HG03175 (cell line): ENCODE data around the gene SETD1A.
"Not testable (repeated sequence)": the region's sequence is repeated elsewhere in the genome, so short reads cannot be mapped to it uniquely, and the experiment has no call there.

Source experiments
- ATAC-seq: cut with Tn5 transposase; IDR thresholded peaks from one replicate; pipeline ENCODE4 v1.9.1; 2021; ENCODE audit warnings: mild to moderate bottlenecking, moderate library complexity; ENCODE audit not compliant: unreplicated experiment

SETD1A gene

GRCh38 chr16:30928390-30928789, 29.2 kb upstream of the SETD1A start:
- no peak for ATAC-seq

GRCh38 chr16:30929167-30929566, 28.4 kb upstream of the SETD1A start:
- no peak for ATAC-seq

- ATAC-seq: no peak
These were observed 27.4 kb upstream of the SETD1A start for GRCh38 chr16:30930160-30930571.

GRCh38 chr16:30931068-30931650, 26.4 kb upstream of the SETD1A start:
- no peak for ATAC-seq

GRCh38 chr16:30934827-30935557, 22.6 kb upstream of the SETD1A start:
- ATAC-seq: no peak

GRCh38 chr16:30937692-30938091, 19.9 kb upstream of the SETD1A start:
- ATAC-seq: no peak

GRCh38 chr16:30939571-30939970, 18.0 kb upstream of the SETD1A start:
- ATAC-seq: not testable (repeated sequence)

GRCh38 chr16:30941600-30942425, 15.7 kb upstream of the SETD1A start:
- ATAC-seq: peak; percentile 96

- ATAC-seq: no peak
These were observed 15.1 kb upstream of the SETD1A start for GRCh38 chr16:30942426-30942806.

- no peak for ATAC-seq
These were observed 13.2 kb upstream of the SETD1A start for GRCh38 chr16:30944352-30944751.

GRCh38 chr16:30946671-30947540, 10.6 kb upstream of the SETD1A start:
- ATAC-seq: no peak

GRCh38 chr16:30947541-30947858, 10.1 kb upstream of the SETD1A start:
- no peak for ATAC-seq

- ATAC-seq: peak; percentile 12
These were observed 9.5 kb upstream of the SETD1A start for GRCh38 chr16:30947859-30948666.

GRCh38 chr16:30948667-30949649, 8.6 kb upstream of the SETD1A start, which contains the start of gene ORAI3:
ORAI3 (plus strand) TSS chr16:30949068; CDS start chr16:30949290, 222 bp downstream.
- ATAC-seq: peak; percentile 74

- no peak for ATAC-seq
These were observed 7.7 kb upstream of the SETD1A start for GRCh38 chr16:30949650-30950515.

GRCh38 chr16:30950516-30951065, 7.0 kb upstream of the SETD1A start:
- ATAC-seq: no peak

- no peak for ATAC-seq
These were observed 6.4 kb upstream of the SETD1A start for GRCh38 chr16:30951193-30951592.

GRCh38 chr16:30951750-30952149, 5.8 kb upstream of the SETD1A start:
- no peak for ATAC-seq
